H1 (cell line): ENCODE data around the gene SNAPC1. TPM values are rescaled to one million over a fixed set of nuclear protein-coding genes. Genes with fewer than 3 reads are reported as not detected.

Source experiments
- BCL11A ChIP-seq, 2 experiments: IDR thresholded peaks; one replicate each; pipeline ENCODE4 v1.6.1; 2011; ENCODE audit warnings: low read depth in 2 of 2, low read length in 2 of 2, mild to moderate bottlenecking in 2 of 2
- CBX5 ChIP-seq: fragments of 300-800, 300-1000 bp; sonication (generic); IDR thresholded peaks from 2 replicates; pipeline ENCODE4 v1.7.1; 2016; ENCODE audit warnings: antibody characterized with exemption, low read length, low read depth
- CHD1 ChIP-seq: IDR thresholded peaks from 2 replicates; pipeline ENCODE4 v1.6.1; 2012; ENCODE audit warnings: low read depth, low read length, improper control_type of control experiment
- CREB1 ChIP-seq: IDR thresholded peaks from 2 replicates; pipeline ENCODE4 v1.6.1; 2012; ENCODE audit warnings: inconsistent platforms
- GABPA ChIP-seq: IDR thresholded peaks from 2 replicates; pipeline ENCODE4 v1.6.1; 2011; ENCODE audit warnings: mild to moderate bottlenecking, low read length, moderate library complexity, borderline replicate concordance; ENCODE audit not compliant: insufficient read depth
- GTF2F1 ChIP-seq: IDR thresholded peaks from 2 replicates; pipeline ENCODE4 v1.6.1; 2012; ENCODE audit warnings: low read depth, low read length, improper control_type of control experiment, borderline replicate concordance
- KDM1A ChIP-seq: fragments of 200-600, 300-600 bp; sonication (generic); IDR thresholded peaks from 2 replicates; pipeline ENCODE4 v1.7.1; 2016; ENCODE audit warnings: mild to moderate bottlenecking, low read length, borderline replicate concordance
- NANOG ChIP-seq: IDR thresholded peaks from 2 replicates; pipeline ENCODE4 v1.6.1; 2011; ENCODE audit warnings: low read length, low read depth, mild to moderate bottlenecking, inconsistent platforms; ENCODE audit not compliant: insufficient read depth, poor library complexity, severe bottlenecking
- RAD21 ChIP-seq, 2 experiments: IDR thresholded peaks in 1 of 2; conservative IDR thresholded peaks in 1 of 2; 2 replicates each; pipeline ENCODE4 v1.6.1; 2011; ENCODE audit warnings: low read depth in 2 of 2, low read length in 2 of 2, improper control_type of control experiment in 1 of 2, inconsistent platforms in 1 of 2, mild to moderate bottlenecking in 1 of 2, moderate library complexity in 1 of 2
- RBBP5 ChIP-seq: IDR thresholded peaks from 2 replicates; pipeline ENCODE4 v1.7.1; 2012; ENCODE audit warnings: low read depth, mild to moderate bottlenecking, inconsistent platforms, low read length, moderate library complexity, borderline replicate concordance
- RNF2 ChIP-seq: fragments of 200-900, 300-1000 bp; sonication (generic); IDR thresholded peaks from 2 replicates; pipeline ENCODE4 v1.7.1; 2016; ENCODE audit warnings: borderline replicate concordance, low read depth, mild to moderate bottlenecking, antibody characterized with exemption, low read length; ENCODE audit not compliant: poor library complexity, severe bottlenecking; ENCODE audit errors: missing control alignments
- SAP30 ChIP-seq: fragments of 300-600 bp; sonication (generic); IDR thresholded peaks from 2 replicates; pipeline ENCODE4 v1.7.1; 2012; ENCODE audit warnings: low read length, moderate library complexity, mild to moderate bottlenecking, inconsistent platforms; ENCODE audit not compliant: insufficient read depth, insufficient replicate concordance
- TAF7 ChIP-seq: optimal IDR thresholded peaks from 2 replicates; pipeline ENCODE3; 2011; ENCODE audit warnings: low read depth, mild to moderate bottlenecking, inconsistent platforms, low read length, moderate library complexity, borderline replicate concordance
- YY1 ChIP-seq: IDR thresholded peaks from 2 replicates; pipeline ENCODE4 v1.6.1; 2011; ENCODE audit warnings: low read depth, mild to moderate bottlenecking, low read length
- polyA plus RNA-seq, 7 experiments: library from polyadenylated mRNA; depleted of rRNA in 3 of 7; stranded (reverse) in 5 of 7; unstranded in 2 of 7; fragments of >200 nt in 5 of 7; fragments of 200-250 nt in 2 of 7; gene quantifications; 1 replicate in 5 of 7; 2 replicates in 1 of 7; 4 replicates in 1 of 7; pipeline versions ENCODE4 v1.2.1 to v1.2.3, GENCODE V29; 2011 to 2013; ENCODE audit warnings: missing spikeins in 2 of 7, mixed read lengths in 2 of 7
- total RNA-seq: library from RNA; stranded (reverse); fragmentation: NEBNext Ultra II Directional; extraction: Animal tissue kit (Norgen Biotek cat#: 25700); gene quantifications from 2 replicates; pipeline ENCODE4 v1.2.1, GENCODE V29; 2021
- TF ChIP-seq, protein P1 (sequence below): IDR thresholded peaks from 2 replicates; pipeline ENCODE4 v1.6.1; 2012; ENCODE audit warnings: inconsistent platforms
- TF ChIP-seq, protein P2 (sequence below): IDR thresholded peaks from 2 replicates; pipeline ENCODE4 v1.6.1; 2012; ENCODE audit warnings: low read length, inconsistent platforms
- TF ChIP-seq, protein P3 (sequence below), 3 experiments: IDR thresholded peaks; 1 replicate in 2 of 3; 2 replicates in 1 of 3; pipeline versions ENCODE4 v1.5.1 to v1.6.1; 2011; ENCODE audit warnings: low read length in 3 of 3, mild to moderate bottlenecking in 3 of 3, inconsistent platforms in 2 of 3, low read depth in 1 of 3, moderate library complexity in 1 of 3; ENCODE audit not compliant: insufficient read depth in 1 of 3; ENCODE audit errors: control extremely low read depth in 1 of 3

The SNAPC1 gene
- total and polyA plus RNA-seq, 2 of the 8 experiments (the other 6 are each of a cell fraction or from before 2014, with no cell fraction given) = 5.8 to 11.1 TPM

DNA sequence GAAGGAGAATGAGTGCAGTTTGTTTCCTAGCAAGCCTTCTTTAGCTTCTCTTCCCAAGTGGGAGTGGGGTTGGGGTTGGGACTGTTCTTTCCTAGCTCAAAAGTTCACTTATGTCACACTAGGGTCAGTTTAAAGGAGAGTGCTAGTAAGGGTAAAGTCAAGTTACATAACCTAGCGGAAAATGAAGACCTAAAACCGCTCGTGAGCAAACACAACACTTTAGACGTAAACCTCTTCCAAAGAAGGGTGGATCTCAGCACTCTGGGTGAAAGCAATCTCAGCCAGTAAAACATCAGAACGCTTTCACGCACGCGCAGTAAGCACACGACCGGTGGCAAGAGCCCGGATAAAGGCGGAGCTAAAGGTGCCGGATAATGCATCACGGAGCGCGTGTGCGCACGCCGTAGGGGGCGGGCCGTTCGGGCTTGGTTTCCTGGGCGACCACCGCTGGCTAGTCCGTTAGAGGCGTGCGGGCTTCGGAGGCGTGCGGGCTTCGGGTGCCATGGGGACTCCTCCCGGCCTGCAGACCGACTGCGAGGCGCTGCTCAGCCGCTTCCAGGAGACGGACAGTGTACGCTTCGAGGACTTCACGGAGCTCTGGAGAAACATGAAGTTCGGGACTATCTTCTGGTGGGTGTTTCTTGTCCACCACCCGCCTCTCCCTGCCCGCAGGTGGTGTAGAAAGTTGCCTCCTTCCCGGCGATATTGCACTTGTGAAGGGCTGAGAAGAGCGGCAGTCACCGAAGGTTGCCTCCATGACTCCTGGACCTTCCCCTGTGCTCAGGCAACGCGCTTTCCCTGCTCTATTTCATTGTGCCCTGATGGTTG, at the start of gene SNAPC1 (continued):
- TF ChIP-seq CBX5 (no peak), CHD1 (no peak), SAP30 (peak; percentile 40), RAD21 (IDR thresholded peaks at IDR 0.05 in 1 of 2, conservative IDR thresholded peaks at IDR 0.05 in 1 of 2; ENCODE audit: low read depth in 2 of 2, low read length in 2 of 2) (no peak), BCL11A (IDR thresholded peaks at IDR 0.05; ENCODE audit: low read depth in 2 of 2, low read length in 2 of 2) (no peak), YY1 (no peak), RNF2 (no peak), KDM1A (no peak), GABPA (no peak), TAF7 (peak; percentile 17), CREB1 (peak; percentile 74), GTF2F1 (no peak), NANOG (no peak), RBBP5 (no peak; the same call in 1 of the 2 replicates)
- TF ChIP-seq, protein P1, sequence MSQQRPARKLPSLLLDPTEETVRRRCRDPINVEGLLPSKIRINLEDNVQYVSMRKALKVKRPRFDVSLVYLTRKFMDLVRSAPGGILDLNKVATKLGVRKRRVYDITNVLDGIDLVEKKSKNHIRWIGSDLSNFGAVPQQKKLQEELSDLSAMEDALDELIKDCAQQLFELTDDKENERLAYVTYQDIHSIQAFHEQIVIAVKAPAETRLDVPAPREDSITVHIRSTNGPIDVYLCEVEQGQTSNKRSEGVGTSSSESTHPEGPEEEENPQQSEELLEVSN = peak; percentile 36; the same call in 1 of the 2 replicates
- TF ChIP-seq, protein P2, sequence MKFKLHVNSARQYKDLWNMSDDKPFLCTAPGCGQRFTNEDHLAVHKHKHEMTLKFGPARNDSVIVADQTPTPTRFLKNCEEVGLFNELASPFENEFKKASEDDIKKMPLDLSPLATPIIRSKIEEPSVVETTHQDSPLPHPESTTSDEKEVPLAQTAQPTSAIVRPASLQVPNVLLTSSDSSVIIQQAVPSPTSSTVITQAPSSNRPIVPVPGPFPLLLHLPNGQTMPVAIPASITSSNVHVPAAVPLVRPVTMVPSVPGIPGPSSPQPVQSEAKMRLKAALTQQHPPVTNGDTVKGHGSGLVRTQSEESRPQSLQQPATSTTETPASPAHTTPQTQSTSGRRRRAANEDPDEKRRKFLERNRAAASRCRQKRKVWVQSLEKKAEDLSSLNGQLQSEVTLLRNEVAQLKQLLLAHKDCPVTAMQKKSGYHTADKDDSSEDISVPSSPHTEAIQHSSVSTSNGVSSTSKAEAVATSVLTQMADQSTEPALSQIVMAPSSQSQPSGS = no peak
- TF ChIP-seq, protein P3, sequence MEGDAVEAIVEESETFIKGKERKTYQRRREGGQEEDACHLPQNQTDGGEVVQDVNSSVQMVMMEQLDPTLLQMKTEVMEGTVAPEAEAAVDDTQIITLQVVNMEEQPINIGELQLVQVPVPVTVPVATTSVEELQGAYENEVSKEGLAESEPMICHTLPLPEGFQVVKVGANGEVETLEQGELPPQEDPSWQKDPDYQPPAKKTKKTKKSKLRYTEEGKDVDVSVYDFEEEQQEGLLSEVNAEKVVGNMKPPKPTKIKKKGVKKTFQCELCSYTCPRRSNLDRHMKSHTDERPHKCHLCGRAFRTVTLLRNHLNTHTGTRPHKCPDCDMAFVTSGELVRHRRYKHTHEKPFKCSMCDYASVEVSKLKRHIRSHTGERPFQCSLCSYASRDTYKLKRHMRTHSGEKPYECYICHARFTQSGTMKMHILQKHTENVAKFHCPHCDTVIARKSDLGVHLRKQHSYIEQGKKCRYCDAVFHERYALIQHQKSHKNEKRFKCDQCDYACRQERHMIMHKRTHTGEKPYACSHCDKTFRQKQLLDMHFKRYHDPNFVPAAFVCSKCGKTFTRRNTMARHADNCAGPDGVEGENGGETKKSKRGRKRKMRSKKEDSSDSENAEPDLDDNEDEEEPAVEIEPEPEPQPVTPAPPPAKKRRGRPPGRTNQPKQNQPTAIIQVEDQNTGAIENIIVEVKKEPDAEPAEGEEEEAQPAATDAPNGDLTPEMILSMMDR (IDR thresholded peaks at IDR 0.05; ENCODE audit: control extremely low read depth in 1 of 3, insufficient read depth in 1 of 3, low read depth in 1 of 3, low read length in 3 of 3) = no peak
